ENCODE data around the gene RPS27A. TPM values are rescaled to one million over a fixed set of nuclear protein-coding genes. Genes with fewer than 3 reads are reported as not detected.

Gene RPS27A
- total and polyA plus RNA-seq, 2 experiments from 2014 or later: 1,606 to 1,672 TPM

DNA sequence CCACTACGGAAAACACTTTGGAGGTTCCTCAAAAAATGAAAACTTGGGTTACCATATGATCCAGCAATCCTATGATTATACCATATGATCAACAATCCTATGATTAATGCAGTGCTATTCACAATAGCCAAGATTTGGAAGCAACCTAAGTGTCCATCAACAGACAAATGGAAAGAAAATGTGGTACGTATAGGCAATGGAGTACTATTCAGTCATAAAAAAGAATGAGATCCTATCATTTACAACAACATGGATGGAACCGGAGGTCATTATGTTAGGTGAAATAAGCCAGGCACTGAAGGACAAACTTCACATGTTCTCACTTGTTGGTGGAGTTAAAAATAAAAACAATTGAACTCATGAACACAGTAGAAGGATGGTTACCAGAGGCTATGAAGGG, 28.0 kb upstream of the RPS27A start (continued):
- TF ChIP-seq ETS1 (IDR thresholded peaks at IDR 0.05): no peak
- TF ChIP-seq, protein P1, sequence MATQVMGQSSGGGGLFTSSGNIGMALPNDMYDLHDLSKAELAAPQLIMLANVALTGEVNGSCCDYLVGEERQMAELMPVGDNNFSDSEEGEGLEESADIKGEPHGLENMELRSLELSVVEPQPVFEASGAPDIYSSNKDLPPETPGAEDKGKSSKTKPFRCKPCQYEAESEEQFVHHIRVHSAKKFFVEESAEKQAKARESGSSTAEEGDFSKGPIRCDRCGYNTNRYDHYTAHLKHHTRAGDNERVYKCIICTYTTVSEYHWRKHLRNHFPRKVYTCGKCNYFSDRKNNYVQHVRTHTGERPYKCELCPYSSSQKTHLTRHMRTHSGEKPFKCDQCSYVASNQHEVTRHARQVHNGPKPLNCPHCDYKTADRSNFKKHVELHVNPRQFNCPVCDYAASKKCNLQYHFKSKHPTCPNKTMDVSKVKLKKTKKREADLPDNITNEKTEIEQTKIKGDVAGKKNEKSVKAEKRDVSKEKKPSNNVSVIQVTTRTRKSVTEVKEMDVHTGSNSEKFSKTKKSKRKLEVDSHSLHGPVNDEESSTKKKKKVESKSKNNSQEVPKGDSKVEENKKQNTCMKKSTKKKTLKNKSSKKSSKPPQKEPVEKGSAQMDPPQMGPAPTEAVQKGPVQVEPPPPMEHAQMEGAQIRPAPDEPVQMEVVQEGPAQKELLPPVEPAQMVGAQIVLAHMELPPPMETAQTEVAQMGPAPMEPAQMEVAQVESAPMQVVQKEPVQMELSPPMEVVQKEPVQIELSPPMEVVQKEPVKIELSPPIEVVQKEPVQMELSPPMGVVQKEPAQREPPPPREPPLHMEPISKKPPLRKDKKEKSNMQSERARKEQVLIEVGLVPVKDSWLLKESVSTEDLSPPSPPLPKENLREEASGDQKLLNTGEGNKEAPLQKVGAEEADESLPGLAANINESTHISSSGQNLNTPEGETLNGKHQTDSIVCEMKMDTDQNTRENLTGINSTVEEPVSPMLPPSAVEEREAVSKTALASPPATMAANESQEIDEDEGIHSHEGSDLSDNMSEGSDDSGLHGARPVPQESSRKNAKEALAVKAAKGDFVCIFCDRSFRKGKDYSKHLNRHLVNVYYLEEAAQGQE (IDR thresholded peaks at IDR 0.05; ENCODE audit: unreplicated experiment): no peak
- TF ChIP-seq NANOG (IDR thresholded peaks at IDR 0.05; ENCODE audit: borderline replicate concordance): no peak
- TF ChIP-seq POLR2AphosphoS5 (IDR thresholded peaks at IDR 0.05; ENCODE audit: low read depth): no peak
- TF ChIP-seq CREB1 (CRISPR knock-in tag; IDR thresholded peaks at IDR 0.05; ENCODE audit: low read depth): no peak
- no peak for TF ChIP-seq CTCF (conservative IDR thresholded peaks at IDR 0.05; ENCODE audit: low read depth in 2 of 2)
- TF ChIP-seq EZH2 (IDR thresholded peaks at IDR 0.05; ENCODE audit: low read depth, unreplicated experiment): no peak
- no peak for TF ChIP-seq ZNF114 (CRISPR knock-in tag; IDR thresholded peaks at IDR 0.05)

DNA sequence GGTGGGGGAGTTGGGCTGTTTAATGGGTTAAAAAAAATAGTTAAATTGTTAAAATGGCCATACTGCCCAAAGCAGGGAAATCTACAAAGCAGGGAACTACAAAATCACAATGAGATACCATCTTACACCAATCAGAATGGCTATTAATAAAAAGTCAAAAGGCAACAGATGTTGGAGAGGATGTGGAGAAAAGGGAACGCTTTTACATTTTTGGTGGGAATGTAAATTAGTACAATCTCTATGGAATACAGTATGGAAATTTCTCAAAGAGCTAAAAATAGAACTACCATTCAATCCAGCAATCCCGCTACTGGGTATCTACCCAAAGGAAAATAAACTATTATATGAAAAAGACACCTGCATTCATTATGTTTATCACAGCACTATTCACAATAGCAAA, 27.5 kb upstream of the RPS27A start:
- Histone ChIP-seq H3K4me1 (ENCODE audit: insufficient read depth) (no peaks in the 10 kb centered on the region), H2AFZ (no peak overlapping the region), H3F3A (replicated peaks; ENCODE audit: low read depth) (no peaks in the 10 kb centered on the region), H3K79me2 (replicated peaks; ENCODE audit: insufficient read depth) (no peaks in the 10 kb centered on the region), H3K4me3 (no peak overlapping the region), H3K27ac (ENCODE audit: low read depth) (no peak overlapping the region), H3K27me3 (ENCODE audit: insufficient read depth) (no peaks in the 10 kb centered on the region), H3K36me3 (ENCODE audit: insufficient read depth) (no peaks in the 10 kb centered on the region), H3K4me2 (no peak overlapping the region), H4K20me1 (replicated peaks; ENCODE audit: insufficient read depth) (no peaks in the 10 kb centered on the region), H3K9me2 (ENCODE audit: insufficient read depth) (no peaks in the 10 kb centered on the region)
- peaks cover 43% of the 10 kb centered on the region for H3K36me3 Mint-ChIP-seq (ENCODE audit: low read depth)
- no peak for DNase-seq (ENCODE audit: low spot score)
- ATAC-seq: no peak
- no peak overlapping the region for H3K4me3 Mint-ChIP-seq
- no peaks in the 10 kb centered on the region for H3K4me1 Mint-ChIP-seq
- no peak overlapping the region for H3K27ac Mint-ChIP-seq
- peaks cover 2% of the 10 kb centered on the region for H3K27me3 Mint-ChIP-seq (ENCODE audit: insufficient read depth, low read depth, poor library complexity)
- H3K9me3 Mint-ChIP-seq: peaks cover 7% of the 10 kb centered on the region; the same call in 2 of the 3 replicates
- TF ChIP-seq CREB1 (CRISPR knock-in tag; IDR thresholded peaks at IDR 0.05; ENCODE audit: low read depth) (no peak), ZNF331 (CRISPR knock-in tag; IDR thresholded peaks at IDR 0.05; ENCODE audit: low read depth) (no peak)
